Esophagus muscularis mucosa (tissue), 3 donors: ENCODE data around the gene DCDC2.

ENCODE experiments used
- CTCF ChIP-seq, 3 experiments: fragments of 200-600 bp in 2 of 3; fragments of 450-650 bp in 1 of 3; sonication (generic) in 2 of 3; IDR thresholded peaks; one replicate each; pipeline ENCODE4 v1.5.1; 2017 to 2019; ENCODE audit warnings: antibody characterized with exemption in 3 of 3, mild to moderate bottlenecking in 2 of 3, moderate library complexity in 1 of 3
- POLR2AphosphoS5 ChIP-seq, 2 donors: sonication (generic); formaldehyde crosslinking; IDR thresholded peaks; one replicate each; pipeline ENCODE4 v1.6.1; 2017; ENCODE audit warnings: antibody characterized with exemption in 2 of 2

GRCh38 chr6:24378473-24379097, 20.7 kb upstream of the DCDC2 start:
- TF ChIP-seq CTCF (IDR thresholded peaks at IDR 0.05) (no peak), POLR2AphosphoS5 (IDR thresholded peaks at IDR 0.05) (no peak)
